HG03571 (cell line): ENCODE results near the gene MTUS2.
"Not testable (repeated sequence)": the region's sequence is repeated elsewhere in the genome, so short reads cannot be mapped to it uniquely, and the experiment has no call there.

ENCODE experiments used
- ATAC-seq: cut with Tn5 transposase; IDR thresholded peaks from one replicate; pipeline ENCODE4 v1.9.1; 2021; ENCODE audit not compliant: unreplicated experiment

Gene MTUS2

DNA sequence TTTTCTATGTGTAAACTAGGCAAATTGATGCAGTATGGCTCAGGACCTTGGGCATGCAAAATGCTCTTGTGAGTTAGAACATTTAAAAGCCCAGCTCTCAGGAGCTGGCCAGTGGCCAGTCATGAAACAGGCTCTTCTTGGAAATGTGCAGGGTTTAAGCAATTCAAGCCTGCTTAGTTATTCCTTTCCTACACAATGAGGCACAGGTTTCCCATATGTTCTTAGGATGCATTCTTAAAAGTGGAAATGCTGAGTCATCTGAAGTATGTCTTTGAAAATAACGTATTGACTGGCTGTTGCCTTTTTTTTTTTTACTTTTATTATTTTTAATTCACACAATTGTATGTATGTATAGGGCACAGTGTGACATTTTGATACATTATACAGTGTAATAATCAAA is 474.7 kb downstream of the MTUS2 start:
- no peak for ATAC-seq

DNA sequence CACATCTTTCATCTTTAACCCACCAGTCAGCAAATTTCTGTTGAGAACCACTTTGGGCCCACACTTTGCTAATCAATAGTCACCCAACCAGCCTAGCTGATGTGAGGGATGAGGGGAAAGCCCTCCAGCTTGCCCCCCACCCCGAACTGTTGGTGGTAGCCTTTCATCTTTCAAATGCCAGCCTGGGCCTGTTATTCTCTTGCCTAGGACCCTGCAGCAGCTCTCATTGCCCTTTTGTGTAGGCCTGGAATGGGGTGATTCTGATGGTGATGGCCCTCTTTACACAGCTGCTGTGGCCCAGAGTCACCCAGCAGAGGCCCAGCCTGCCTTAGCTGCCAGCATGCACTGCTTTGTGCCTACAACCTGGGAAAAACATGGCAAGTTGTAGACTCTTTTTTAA is 480.9 kb downstream of the MTUS2 start:
- no peak for ATAC-seq

DNA sequence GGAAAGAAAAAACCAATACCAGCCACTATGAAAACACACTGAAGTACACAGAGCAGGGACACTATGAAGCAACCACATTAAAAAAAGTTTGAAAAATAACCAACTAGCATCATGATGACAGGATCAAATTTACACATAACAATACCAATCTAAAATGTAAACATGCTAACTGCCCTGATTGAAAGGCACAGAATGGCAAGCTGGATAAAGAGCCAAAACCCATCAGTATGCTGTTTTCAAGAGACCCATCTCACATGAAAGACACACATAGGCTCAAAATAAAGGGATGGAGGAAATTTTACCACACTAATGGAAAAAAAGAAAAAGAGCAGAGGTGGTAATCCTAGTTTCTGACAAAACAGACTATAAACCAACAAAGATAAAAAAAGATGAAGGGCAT is 484.0 kb downstream of the MTUS2 start:
- no peak for ATAC-seq

DNA sequence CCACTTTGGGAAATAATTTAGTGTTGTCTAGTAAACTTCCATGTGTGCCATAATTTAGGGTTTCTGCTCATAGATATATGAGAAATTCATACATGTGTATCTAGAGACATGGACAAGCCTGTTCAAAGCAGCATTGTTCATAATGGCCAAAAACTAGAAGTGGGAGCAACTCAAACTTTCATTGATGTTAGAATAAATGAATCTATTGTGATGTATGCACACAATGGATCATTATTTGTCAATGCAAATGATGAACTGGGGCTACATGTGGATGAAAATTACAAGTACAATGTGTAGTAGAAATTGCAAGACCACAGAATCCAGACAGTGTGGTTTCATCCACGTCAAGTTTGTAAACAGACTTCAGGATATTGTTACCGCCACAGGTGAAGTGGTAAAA is 490.7 kb downstream of the MTUS2 start:
- ATAC-seq = no peak

DNA sequence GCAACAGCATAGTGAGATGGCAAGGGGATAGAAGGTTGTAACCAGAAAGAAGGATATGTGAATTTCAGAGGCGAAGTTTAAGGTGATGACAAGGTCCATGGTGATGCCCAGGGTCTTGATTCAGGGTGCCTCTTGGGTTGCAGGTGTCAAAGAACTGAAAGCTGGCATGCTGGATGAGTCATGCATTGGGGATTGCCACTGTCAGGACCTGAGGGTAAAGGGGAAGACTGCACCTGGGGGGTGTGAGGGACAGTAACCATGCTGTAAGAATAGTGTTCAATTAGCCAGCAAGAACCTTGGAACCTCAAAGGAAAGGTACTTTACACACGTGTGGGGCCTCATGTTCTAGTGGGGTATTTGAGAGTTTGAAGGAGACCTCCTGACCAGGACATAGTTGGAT is 495.7 kb downstream of the MTUS2 start:
- no peak for ATAC-seq

DNA sequence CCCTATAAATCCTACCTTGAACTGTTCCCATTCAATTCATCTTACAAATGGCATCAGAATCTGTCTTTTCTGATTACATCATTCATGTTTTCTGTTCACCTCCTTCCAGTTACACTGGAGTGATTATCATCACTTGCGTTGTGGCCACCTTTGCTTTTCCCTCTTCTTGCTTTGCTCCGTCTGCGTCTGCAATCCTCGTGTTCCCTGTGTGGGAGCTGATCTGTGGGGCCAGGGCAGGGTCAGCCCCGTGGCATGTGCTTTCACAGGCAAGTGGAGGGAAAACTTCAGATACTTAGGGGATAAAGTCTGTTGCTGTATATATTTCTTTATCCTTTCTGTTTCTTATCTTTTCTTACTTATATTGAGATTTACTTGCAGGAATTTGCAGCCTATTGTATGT is 497.7 kb downstream of the MTUS2 start:
- no peak for ATAC-seq

DNA sequence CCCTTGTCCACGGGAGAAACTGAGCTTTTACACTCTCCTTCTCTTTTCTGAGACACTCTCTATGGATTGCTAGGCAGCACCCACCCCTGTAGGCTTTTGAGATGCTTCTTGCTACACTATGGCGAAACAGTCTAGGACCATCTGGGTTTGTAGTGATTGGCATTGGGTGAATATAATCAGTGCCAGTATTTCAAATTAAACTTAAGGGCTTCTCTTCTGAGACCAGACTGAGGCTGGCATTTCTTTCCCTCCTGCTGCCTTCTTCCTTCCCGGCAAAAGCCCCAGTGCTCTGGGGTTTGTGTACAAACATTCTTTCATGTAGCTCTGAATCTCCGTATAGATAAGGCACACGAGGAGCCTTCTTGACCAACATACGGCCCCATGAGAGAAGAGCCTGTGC is 498.6 kb downstream of the MTUS2 start:
- no peak for ATAC-seq

DNA sequence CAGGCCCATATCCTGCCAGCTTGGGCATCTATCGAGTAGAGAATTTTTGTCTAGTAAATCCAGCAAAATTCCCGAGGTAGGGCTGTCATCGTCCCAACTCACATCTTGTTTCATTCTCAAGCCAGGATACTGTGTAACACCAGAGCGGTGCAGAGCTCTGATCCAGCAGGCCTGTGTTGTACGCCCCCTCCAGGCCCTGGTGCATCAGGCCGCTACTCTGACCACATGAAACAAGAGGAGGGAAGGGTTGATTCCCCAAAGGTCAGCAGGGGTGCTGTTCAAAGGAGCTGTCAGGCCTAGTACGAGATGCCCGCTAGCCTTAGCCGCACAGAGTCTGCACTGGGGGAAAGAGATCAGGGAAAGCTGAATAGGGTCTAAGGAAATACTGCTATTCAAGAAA is 499.3 kb downstream of the MTUS2 start:
- ATAC-seq = no peak

DNA sequence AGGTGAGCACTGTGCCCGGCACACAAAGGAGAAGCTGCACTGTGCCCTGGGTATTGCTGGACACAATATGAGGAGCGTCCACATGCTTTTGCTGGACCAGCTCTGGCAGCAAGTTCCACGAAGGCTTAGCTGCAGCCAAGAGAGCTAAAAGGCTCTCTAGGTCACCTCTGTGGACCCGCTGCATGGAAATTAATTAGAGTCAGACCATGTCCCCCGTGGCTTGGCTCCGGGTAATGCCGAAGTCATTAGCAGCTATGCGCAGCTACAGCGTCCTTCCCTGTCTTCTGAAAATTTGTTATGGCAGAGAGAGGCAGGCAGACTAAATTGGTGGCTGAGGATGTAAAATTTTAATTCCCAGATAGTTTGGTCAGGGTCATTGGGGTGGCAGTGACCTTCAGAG is 503.8 kb downstream of the MTUS2 start:
- no peak for ATAC-seq

DNA sequence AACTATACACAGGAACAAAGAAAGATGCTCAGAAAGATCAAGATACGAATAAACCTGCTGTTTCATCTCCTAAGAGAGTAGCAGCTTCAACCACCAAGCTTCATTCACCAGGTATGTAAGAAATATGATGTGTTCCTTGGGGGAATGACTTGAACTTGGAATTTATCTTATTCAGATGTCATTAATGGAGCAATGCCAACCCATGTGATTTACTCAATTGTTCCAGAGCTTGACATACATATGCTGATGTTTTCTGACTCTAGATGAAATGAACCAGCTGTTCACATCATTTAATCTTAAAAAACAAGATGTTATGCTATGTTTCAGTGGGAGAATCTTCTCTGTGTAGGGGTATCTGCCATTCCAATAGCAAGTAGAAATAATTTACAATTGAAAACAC is 504.5 kb downstream of the MTUS2 start:
- ATAC-seq = no peak

DNA sequence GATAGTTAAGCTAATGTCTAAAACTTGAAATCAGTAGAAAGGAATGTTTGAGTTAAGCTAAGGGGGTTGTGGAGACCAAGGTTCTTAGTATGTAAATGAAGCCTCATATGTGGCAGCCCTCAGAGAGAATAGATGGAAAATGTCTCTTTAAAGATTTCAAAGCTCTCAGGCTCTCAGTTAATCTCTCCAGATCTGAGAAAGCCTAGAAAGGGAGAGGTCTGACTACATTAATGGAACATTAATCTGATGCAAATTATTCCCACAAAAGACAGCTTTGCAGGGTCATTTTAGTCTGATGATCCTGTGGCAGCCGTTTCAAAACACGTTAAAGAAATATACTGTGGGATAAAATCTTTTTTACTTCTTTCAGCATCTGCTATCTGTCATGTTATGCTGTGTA is 508.4 kb downstream of the MTUS2 start:
- ATAC-seq = no peak

DNA sequence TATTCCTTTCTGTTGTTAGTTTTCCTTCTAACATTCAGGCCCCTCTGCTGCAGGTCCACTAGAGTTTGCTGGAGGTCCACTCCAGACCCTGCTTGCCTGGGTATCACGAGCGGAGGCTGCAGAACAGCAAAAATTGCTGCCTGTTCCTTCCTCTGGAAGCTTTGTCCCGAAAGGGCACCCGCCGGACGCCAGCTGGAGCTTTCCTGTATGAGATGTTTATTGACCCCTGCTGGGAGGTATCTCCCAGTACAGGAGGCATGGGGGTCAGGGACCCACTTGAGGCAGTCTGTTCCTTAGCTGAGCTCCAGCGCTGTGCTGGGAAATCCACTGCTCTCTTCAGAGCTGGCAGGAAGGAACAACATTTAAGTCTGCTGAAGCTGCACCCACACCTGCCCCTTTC is 516.2 kb downstream of the MTUS2 start:
- ATAC-seq = no peak

DNA sequence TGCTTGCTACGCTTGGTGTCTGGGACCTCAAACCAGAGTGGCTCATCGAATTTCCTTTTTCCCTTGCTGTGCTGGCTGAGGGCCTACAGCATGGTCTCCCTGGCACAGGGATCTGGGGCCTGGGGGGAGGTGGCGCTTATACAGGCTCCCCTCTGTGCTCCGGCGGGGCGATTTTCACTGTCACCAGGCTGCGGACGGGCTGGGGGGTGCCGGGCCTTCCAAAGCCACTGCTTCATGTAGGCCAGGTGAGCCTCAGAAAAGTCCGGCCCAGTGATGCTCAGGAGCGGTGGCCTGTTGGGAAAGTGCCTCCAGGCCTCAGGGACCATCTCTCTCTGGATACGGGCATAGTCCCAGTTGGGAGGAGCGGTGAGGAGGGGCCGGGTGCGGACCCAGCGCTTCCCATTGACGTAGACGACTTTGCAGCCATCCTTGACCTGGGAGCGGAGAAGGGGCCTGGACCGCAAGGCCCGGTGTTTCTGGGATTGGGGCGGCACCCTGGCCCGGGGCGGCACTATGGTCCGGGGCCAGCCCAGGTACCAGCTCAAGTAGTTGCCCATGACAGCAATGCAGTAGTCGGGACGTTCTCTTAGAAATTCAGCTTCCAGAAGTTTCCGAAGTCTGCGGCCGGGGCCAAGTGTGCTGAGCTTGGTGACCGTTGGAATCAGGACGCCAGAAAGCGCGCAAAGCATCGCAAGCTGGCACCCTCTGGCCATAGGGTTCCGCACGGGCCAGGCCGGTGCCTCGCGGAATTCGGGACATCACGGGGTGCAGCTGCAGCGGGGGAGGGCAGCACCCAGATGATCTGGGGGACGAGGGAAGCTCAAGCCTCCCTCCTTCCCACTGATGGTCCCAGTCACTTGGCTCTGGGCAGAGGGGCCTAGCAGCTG is 519.5 kb downstream of the MTUS2 start:
- no peak for ATAC-seq

DNA sequence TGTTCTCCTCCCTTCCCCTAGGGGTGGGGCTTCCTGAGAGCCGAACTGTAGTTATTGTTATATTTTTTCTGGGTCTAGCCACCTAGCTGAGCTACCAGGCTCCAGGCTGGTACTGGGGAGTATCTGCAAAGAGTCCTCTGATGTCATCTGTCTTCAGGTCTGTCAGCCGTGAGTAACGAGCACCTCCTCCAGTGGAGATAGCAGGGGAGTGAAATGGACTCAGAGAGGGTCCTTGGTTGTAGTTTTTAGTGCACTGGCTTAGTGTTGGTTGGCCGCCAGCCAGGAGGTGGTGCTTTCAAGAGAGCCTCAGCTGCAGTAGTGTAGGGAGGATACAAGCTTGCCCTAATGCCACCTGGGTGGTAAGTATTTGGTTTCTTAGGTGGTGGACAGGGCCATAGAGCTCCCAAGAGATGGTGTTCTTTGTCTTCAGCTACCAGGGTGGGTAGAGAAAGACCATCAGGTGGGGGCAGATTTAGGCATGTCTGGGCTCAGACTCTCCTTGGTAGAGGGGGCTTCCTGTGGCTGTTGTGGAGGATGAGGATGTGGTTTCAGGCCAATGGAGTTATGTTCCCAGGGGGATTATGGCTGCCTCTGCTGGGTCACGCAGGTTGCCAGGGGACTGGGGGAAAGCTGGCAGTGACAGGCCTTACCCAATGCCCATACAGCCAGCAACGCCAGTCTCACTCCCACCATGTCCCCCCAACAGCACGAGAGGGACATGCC is 525.9 kb downstream of the MTUS2 start:
- not testable (repeated sequence) for ATAC-seq

DNA sequence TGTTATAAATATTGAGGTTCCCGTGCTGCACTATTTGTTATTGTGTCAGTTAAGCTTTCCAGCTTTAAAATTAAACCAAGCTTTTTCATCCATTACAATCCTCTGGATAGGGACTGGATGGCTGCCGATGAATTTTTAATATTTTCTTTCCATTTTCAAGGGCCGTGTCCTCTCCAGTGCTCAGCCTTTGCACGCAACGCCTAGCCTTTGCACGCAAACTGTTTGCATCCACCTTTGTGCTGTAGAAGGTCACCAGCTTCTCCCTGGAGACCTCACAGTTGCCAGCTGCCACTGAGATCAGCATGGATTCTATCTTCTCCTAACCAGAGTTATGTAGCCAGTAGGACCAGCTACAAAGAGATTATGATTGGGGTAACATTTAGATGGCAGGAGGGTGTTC is 534.9 kb downstream of the MTUS2 start:
- ATAC-seq = no peak

DNA sequence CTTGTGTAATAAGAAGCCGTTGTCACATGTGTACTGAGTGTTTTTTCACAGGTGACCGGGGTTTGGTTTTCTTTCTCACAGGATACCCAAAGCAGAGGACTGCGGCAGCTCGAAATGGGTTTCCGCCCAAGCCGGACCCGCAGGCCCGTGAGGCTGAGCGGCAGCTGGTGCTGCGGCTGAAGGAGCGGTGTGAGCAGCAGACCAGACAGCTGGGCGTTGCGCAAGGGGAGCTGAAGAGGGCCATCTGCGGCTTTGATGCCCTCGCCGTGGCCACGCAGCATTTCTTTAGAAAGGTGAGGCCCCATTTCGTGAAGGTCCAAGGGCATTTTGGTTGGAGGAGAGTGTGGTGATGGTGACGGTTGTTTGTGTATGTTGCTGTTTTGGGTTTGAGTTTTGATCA is 539.0 kb downstream of the MTUS2 start:
- ATAC-seq = no peak

DNA sequence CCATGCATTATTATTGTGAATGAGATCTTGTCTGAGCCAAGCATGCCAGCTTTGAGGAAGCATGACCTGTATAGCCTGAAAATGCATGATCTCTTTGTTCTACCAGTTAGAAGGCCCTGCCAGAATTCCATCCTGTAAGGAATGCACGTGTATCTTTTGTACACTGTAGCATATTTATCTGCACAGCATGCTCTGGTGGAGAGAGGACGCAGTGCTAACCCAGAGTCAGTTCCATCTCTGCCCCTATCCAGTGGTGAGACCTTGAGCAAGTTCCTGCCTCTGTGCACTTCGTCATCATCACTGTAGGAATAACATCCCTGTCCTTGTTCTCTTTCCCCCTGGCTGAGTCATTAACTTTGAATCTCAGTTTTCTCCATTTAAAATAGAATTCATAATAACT is 541.6 kb downstream of the MTUS2 start:
- no peak for ATAC-seq

DNA sequence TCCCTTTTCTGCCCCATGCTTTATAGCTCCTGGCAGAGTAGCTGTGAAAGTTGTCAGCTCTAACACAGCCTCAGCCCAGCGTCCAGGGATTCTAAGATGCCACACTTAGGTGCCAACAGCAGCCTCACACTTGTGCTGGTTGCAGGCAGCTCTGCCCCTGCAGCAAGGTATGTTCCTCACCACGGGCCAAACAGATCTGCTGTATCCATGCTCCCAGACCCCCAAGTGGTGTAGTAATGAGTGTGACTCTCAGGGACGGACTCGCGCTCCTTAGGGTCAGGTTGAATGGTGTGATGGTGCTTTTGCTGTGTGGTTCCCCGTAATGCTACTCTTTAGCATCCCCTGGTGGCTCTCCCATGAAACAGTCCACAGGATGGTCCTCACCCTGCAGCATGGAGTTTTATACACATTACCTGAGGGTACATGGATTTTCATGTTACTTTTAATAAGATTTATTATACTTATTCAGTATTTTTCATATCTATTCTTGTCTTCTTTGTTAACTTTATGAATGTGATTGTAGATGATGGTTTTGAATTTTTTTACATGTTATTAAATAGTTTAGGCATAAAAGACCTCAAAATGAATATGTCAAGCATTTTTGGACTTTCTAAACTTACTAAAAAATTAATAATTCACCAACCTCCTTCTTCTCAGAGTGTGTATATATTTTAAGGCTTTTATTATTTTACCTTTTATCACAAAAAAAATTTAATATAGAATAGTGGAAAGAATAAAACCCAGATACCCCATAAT is 542.9 kb downstream of the MTUS2 start:
- peak; percentile 59 for ATAC-seq

DNA sequence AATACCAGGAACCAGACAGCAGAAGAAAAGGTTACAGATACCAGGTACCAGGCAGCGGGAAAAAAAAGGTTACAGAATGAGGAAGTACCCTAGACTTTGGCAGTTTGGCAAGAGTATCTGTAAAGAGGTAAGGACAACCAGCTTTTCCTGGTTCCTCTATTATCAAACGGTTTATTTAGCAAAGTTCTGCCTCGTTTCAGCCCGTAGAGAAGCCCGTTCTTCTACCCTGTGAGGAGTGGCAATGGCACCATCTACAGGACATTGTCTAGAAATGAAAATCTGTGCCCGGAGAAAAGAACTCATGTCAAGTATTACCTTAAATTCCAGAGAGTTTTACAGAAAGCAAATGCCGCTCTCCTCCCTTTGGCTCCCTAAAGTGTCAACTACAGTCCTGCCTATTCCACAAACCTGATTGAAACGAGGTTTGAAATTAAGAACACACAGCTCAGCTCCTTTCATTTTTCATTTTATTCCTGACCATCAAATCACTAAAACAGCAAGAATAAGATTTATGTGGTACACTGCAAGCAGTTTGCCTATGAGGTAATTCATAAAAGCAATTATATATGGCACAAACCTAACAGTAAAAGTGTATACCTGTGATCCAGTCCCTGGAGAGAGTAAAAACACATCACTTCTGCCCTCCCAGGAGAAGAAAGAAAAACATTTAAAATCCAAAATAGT is 549.1 kb downstream of the MTUS2 start:
- no peak for ATAC-seq

DNA sequence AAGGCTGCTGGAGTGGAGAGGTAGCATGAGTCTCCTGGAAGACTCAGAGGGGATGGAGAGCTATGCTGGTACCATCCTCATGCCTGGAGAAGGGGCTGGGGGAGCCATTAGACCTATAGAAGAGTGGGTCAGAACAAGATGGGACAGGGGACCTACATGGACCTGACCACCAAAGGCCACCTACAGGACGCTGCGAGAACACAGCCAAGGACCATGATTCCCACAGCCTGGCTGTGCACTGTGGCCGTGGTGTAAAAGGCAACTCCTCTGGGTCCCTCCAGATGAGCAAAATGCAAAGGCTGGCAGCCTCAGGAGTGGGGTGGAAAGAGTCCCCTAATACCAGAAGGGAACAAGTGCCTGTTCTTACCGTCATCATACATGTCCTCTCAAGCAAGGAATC is 559.1 kb downstream of the MTUS2 start:
- ATAC-seq = no peak

DNA sequence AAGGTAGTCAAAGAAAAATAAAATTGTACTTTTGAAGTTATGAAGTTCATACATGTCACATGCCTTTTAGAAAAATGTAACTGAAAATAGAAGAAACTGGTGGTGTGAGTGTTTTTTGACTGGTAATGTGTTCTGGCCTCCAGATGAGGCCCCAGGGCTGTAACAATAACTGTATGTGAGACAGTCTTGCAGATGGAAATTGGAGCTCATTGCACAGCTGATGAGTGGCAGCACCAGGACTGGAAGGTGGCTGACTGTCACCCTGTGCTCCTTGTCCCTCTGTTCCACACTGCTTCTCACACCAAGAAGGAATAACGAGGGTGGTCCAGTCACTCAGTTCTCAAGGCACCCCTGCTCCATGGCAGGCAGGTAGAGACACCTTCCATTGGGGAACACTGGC is 559.7 kb downstream of the MTUS2 start:
- no peak for ATAC-seq
